ENCODE data around the gene BAG1.

The BAG1 gene

DNA sequence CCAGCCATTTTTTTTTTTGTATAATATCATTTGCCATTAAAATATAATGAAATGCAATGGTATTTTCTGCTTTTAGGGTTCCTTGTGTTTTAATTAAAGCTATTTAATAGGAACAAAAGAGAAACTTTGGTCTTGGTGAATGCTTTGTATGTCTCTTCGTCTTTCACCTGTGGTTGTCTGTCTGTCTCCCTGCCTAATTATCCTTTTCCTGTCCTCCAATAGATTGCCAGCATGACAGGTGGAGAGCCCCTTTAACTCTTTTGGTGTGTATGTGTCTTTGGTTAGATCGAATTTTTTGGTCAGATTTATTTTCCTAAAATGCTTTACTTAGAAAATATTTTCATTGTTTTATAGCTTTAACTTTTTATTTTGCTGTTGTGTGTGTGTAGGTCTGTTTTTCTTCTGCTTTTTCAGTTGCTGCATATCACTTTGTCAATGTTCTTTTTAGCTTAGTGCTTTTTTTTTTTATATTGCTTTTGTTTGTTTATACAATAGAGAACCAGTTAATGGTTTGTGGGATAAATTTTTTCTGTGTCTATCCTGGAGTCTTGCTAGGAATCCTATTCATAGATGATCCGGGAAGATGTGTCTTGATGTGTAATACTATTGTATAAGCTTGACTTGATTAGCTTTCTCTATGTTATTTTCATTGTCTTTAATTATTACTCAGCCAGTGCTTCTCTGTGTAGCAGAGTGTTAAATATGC lies 8.9 kb upstream of the BAG1 start:
- no peak for DNase-seq

DNA sequence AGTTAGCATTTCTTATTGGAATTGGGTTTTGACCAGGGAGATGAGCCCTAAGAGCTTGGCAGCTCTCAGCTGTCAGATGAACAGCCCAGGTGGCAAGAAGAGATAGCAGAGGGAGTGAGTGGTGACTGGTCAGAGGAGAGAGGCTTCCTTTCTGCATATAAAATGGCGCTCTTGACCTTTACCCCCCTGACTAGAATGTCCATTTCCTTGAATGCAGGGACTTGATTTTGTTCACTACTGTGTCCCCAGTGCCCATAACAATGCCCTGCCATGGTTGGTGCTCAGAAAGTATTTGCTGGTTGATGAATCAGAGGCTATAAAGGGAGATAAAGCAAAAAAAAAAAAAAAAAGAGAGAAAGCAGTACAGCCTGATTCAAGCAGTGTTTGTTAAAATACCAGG lies 7.6 kb upstream of the BAG1 start:
- no peak for DNase-seq

DNA sequence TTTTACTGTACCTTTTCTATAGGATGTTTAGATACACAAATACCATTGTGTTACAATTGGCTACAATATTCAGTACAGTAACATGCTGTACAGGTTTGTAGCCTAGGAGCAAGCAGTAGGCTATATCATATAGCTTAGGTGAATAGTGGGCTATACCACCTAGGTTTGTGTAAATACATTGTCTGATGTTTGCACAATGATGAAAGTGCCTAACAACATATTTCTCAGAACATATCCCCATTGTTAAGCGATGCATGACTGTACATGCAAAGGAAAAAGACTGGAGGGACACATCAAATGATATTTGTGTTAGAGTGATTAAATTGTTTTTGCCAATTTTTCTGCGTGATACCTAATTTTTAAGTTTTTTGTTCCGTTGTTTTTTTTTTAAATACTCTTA lies 5.6 kb upstream of the BAG1 start:
- DNase-seq: no peak

DNA sequence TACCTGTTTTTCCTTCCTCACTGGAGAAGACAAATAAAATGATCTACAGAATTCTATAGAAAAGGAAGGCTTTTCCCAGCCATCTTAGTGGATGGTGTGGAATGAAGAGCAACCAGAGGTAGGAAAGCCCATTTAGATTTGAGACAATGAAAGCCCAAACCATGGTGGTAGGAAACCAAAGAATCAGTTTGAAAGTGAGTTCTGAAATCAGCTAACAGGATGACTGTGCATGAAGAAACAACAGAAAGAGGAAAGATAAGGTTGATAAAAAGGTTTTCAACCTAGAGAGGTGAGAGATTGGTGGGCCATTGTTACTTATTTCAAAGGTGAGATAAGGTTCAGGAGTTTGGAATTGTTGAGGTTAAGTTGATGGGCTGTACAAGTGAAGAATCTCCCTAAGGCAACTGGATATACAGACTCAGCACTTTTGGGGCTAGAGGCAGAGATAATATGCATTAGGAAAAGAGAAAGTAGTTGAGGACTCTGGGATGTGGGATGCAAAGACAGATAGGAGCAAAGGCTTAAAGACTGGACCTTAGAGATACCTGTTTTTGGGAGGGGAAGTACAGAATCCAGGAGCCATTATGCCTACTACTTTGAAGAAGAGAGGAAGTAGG lies 2.8 kb upstream of the BAG1 start:
- DNase-seq: no peak

DNA sequence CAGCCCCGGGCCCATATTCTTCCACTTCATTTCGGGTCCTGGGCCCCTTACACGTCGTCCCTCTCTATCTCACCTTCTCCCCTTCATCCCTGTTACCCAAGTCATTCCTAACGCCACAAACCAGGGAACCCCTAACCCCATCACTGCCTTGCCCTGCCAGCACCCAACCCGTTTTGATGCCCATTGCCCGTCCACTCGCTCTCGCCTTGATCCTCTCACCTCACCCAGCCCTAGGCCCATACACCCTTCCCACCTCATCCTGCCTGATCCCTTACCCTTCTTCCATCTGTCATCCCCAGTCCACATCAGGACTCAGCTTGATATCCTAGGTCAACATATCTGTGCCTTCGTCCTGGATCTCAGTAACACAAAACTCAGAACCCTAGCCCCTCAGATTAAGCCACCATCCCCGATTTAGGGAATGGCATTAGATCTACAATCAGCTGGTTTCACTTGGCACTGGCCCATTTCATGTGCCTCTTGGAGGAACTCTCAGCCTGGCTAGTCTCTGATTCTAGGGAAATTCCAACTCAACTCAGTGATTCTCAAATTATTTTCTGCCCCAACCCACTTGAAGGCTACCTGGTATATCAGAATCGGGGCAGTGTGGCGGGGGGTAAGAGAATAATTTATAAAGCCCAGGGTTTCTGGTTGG lies 830 bp upstream of the BAG1 start:
- DNase-seq: no peak

DNA sequence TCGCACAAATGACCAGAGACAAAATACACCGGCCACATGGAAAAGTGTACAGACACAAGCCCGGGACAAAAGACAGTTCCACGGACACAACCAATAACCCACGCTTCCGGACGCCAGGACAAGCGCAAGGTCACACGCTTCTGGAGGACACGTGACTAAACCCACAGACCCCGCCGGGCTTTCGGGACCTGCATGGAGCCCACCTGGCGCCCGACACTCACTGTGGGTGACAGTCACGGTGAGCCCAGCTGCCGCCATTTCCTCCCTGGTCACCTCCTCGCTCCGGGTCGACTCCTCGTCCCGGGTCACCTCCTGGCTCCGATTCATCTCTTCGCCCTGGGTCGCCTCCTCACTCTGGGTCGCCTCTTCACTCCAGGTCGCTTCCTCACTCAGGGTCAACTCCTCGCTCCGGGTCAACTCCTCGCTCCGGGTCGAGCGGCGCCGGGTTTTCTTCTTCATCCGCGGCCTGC lies 470 bp downstream of the BAG1 start:
- DNase-seq: peak; percentile 63

DNA sequence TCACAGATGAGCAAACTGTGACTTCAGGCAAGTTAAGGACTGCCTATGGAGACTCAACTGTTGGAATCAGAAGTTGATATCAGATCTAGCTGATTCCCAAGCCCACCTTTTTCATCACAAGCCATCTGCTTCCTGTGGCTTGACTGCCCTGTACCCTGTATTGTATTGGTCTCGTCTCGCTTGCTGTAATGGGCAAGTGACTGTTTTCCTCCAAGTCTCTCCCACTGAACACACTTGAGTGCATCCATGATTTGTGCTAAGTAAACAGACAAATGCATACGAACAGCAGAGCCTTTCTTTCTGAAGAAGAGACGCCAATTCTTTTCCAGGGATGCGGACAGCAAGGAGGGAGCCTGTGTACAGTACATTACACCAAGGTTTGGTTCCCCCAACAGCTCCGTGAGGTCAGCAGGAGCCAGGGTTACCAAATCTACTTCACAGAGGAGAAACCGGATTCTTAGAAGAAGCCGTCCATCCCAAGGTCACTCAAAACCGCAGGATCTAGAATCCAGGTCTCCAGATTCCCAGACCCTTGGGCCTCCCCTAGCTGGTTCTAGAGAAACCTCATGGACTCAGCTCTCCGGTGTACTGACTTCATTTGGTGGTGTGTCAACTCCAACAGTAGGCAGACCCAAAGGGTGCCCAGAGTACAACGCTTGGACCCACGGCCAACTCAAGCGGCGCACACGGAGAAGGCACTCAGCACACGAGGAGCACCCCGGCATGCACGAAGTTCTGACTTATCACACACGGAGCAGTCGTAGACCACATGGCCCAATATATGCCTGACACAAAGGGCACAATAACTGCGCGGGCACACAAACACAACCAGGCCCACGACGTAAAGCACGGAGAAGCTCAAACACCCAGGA lies 1.1 kb downstream of the BAG1 start:
- DNase-seq: peak; percentile 42

DNA sequence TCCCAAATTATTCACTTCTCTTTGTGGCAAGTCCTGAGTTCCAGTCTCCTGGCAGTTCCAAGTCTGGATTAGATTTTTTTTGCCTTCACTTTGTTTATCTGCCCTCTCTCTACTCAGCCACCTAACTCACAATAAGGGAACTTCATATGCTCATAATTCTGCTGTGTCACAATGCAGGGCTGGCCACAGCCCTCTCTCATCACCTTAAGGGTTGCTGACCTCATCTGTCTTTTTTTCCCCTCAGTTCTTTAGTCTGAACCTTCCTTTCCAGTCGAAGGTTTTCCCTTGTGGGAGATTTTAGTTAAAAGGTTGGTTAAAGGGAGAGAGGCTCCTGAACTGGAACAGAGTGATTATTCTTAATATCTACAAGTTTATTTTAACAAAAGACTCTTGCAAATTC lies 4.1 kb downstream of the BAG1 start:
- DNase-seq: no peak

DNA sequence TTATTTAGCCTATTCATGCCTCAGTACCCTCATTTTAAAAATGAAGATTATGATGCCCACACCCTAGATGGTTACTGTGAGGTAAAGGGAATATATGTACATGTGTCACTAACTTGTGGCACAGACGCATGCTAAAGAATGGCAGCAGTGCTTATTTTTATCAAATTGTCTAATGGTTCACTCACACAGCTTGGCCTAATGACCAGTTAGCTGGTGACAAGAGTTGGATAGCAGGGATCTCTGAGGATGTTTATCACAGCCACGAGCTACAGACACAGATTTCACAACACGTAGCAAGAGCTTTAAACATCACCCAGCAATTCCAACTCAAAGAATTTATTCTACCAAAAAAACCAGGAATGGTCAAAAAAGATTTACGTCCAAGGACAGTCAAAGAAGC lies 7.2 kb downstream of the BAG1 start:
- DNase-seq: no peak

DNA sequence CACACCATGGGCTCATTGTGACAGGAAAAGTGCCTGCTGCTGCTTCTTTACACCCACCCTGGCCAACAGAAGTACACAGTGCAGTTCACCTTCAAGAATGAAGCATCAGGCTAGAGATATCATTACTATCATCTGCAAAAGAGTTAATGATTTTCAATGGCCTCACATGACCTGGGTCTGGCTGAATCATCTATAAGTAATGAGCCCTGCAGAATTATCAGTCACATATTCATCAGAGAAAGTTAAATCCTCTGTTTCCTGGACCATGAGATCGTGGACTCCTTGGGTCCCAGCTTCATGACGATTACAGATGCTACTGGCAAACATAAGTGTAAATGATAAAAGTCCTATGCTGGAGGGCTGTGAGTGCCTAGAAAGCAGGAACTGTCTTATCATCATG lies 8.3 kb downstream of the BAG1 start:
- no peak for DNase-seq

DNA sequence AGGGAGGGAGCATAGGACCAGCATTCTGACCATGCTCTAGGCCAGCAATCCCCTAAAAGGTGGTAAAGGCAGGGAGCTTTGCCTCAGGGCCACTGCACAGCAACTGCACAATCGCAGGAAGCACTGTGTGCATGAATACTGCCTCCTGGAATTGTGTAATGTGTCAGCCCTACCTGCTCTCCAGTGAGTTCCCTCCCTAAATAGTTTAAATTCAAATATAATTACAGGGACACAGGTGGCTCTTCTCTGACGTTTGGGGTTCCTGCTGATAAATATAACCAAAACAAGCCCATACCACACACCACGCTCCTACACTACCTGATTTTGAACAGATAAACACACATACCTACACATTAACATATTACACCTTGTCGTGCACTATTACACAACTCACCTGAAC lies 9.0 kb downstream of the BAG1 start:
- no peak for DNase-seq

DNA sequence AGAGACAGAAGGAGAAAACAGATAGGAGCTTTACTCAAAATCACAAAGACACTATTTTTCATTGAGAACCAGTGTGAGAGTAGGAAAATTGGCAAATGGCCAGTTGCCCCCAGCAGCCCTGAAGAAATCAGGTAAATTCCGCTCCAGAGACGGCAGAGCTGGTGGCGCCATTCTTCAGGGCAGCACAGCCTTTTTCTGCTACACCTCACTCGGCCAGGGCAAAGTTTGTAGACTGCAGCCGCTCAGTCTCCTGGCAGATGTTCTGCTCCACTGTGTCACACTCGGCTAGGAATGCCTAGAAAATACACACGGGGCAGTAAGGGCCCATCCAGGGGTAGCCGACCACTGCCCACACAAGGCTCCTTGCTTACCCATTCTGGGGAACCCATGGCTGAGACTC lies 9.5 kb downstream of the BAG1 start:
- DNase-seq: no peak

DNA sequence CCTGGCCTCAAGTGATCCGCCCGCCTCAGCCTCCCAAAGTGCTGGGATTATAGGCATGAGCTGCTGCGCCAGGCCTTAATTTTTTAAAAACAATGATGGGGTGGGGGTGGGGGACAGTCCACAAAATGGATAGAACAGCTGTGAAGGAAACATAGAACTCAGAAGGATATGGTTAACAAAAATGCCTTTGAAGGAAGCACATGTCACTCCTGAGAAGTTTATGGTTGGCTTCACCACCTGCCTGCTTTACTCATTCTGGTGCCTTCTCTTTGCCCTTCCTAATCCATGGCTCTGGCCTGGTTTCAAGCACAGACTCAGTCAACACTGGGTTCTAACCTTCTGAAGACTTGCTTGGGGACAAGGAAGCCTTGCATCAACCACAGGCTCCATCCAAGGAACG lies 10.3 kb downstream of the BAG1 start:
- no peak for DNase-seq

DNA sequence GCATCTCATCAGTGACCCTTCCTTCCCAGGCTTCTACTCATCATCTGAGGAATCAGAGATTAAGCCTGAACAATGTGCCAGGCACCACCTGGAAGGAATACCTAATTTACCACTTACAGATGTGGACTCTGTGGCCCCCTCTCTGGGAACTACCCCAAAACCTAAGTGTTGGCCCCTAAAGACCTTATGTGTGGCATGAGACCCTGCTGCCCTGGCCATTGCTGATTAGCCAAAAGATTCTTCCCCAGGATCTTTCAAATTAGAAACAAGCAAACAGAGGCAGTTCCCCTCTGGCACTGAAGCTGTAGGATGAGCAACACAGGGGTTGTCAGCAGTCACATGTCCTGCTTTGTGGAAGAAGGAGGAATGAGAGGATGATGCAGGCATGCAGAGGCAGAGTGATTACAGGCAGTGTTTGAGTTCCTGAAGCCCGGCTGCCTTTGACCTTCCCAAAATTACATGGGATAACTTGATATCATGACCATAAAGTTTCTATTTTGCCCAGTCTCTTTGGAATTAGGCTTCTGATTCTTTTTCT lies 14.0 kb downstream of the BAG1 start:
- DNase-seq: no peak

DNA sequence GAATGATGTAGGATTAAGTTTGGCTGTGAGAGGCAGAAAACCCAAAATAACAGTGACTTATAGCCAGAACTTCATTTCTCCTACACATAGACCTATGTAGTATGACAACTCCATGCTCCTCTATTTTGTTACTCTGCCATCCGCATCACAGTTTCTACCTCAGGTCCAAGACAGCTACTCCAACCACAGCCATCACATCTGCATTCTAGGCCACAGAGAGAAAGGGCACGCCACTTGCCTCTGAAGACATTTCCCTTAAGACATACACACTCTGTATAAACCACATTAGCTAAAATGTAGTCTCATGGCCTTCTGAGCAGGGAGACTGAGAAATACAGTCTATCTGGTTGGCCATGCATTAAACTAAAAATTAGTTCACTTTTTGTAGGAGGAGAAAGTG lies 14.5 kb downstream of the BAG1 start:
- no peak for DNase-seq

DNA sequence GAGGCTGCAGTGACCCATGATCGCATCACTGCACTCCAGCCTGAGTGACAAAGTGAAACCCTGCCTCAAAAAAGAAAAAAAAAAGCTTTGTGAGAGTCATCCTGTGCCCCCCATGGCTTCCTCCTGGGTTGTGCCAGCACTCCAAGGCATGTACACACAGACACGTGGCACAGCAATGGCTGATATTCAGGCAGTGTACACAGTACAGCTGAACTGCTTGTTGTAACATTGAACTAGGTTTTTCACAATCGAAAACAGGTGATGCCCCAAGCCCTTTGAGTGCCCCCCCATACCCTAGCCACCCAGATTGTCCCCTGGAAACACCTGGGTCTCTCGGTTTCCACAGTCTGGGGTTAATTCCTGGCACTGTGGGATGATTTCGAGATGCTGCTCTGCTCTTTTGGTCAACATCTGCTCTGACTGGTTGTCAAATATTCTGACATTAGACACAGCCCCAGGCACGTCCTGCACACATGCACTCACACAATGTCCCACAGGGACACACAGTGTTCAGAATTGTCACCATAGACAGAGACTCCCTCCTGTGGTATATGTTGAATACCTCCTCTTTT lies 15.3 kb downstream of the BAG1 start:
- no peak for DNase-seq

DNA sequence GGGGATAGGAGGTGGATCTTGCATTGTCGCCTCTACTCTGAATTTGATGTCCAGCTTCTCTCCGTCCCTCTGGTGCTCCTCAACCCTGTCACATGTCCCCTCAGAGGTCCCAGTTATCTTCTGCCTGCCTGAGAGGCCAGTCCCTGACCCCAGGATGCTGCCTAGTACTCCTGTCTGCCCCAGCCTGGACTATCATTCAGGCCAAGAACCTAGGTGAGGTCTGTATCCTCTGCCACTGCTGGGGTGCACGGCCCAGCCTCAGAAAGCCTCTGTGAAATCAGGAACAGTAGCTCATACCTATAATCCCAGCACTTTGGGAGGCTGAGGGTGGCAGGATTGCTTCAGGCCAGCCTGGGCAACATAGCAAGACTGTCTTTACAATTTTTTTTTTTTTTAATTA lies 15.9 kb downstream of the BAG1 start:
- no peak for DNase-seq

DNA sequence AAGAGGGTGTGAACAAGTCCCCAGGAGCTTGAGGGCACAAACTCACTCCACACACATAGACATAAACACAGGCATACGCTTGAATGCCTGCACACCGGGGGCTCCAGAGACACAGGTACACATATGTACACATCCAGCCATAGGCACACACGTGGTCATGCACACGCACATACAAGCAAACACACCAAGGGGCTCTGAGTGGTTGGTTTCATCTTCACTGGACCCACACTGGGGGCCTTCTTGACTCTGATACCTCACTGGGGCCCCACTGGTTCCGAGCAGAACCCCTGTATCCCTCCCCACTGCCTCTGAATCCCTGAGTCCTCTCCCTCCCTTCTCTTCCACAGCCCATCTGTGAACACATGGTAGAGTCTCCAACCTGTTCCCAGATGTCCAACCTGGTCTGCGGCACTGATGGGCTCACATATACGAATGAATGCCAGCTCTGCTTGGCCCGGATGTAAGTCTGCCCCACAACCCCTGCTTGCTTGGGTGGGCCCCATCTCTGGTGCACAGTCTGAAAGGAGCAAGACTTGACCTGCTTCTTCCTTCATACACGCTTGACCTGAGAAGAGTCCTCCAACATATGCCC lies 18.1 kb downstream of the BAG1 start:
- DNase-seq: no peak

DNA sequence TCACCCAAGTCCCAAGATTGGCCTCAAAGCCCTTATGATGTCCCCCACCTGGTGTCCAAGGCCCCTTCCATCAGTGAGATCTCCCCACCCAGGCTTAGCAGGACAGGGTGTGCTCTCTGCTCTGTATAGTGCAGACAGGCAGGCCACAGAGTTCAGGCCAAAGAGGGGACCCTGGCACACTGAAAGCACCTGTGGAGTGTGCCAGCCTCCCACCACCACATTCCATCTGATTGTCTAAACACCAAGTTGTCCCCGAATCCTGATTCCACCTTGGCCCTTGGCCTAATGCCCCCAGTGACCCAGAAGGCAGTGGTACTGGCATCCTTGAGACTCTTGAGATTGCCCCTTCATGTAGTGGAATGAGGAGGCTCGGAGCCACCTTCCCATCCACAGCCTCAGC lies 19.2 kb downstream of the BAG1 start:
- DNase-seq: no peak

DNA sequence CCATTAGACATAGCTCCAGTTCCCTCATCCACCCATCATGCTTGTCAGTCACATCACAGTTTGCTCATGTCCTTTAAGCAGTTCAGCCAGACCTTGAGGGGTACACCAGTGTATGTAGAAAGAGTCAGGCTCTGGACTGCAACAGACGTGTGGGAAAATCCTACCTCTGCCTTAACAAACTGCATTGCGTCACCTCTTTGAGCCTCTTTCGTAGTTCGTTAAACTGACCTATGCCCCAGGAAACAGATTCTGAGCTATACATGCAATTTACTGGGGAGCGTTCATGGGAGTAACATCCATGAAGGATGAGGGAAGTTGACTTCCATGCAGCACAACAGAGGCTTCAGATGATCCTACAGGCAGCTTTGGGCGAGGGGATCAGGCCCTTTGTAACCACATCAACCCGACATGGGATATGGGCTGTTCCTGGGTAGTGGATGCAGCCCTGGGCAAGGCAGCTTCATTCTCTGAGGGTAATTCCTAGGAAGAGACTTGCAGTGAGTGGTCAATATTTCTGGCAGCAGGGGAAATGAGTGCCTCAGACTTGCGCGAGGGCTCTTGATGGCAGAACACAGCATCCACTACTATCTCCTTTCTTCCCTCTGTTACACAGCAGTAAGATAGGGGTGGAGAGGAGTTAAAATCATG lies 20.2 kb downstream of the BAG1 start:
- DNase-seq: no peak

DNA sequence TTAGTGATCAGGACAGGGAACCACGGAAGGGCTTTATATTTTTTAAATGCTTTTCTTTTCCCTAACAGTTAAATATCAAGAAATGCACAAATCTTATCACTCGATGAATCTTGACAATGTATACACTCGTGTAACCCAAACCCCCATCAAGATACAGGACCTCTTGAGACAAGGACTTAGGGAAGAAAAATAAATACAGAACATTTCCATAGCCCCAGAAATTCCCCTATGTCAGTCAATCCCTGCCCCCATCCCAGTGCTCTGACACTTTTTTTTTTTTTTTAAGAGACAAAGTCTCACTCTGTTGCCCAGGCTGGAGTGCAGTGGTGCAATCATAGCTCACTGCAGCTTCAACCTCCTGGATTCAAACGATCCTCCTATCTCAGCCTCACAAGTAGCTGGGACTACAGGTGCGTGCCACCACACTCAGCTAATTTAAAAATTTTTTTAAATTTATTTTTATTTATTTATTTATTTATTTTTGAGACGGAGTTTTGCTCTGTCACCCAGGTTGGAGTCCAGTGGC lies 21.8 kb downstream of the BAG1 start:
- no peak for DNase-seq

DNA sequence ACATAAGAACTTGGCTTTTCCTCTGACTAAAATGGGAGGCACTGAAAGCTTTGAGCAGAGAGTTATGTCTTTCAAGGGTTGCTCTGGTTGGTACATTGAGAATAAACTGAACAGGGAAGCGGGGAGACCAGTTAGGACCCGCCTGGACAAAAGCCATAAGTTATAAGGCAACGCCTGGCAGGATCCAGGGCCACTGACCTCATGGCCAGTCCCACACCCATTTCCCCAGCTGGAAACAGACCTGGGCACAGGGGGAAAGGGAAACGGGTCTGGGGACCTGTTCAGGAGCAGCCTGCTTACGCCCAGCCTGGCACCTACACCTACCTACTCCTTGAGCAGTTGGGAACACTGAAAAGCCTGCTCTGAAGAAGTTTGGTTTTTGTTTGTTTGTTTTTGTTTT lies 23.2 kb downstream of the BAG1 start:
- no peak for DNase-seq

All from NCI-H146 (cell line).